Tibial nerve (tissue), 4 donors: ENCODE results near the gene NCOR1.

Source experiments
- EP300 ChIP-seq, 2 donors: sonication (generic); formaldehyde crosslinking; IDR thresholded peaks; one replicate each; pipeline ENCODE4 v1.6.1; 2017; ENCODE audit warnings: antibody characterized with exemption in 2 of 2, mild to moderate bottlenecking in 1 of 2
- TF ChIP-seq, protein P1 (sequence below), 5 experiments: fragments of 200-600 bp in 3 of 5; fragments of 450-650 bp in 2 of 5; sonication (generic) in 3 of 5; IDR thresholded peaks; one replicate each; pipeline ENCODE4 v1.5.1; 2016 to 2019; ENCODE audit warnings: antibody characterized with exemption in 5 of 5, mild to moderate bottlenecking in 3 of 5, moderate library complexity in 2 of 5

- TF ChIP-seq, protein P1, sequence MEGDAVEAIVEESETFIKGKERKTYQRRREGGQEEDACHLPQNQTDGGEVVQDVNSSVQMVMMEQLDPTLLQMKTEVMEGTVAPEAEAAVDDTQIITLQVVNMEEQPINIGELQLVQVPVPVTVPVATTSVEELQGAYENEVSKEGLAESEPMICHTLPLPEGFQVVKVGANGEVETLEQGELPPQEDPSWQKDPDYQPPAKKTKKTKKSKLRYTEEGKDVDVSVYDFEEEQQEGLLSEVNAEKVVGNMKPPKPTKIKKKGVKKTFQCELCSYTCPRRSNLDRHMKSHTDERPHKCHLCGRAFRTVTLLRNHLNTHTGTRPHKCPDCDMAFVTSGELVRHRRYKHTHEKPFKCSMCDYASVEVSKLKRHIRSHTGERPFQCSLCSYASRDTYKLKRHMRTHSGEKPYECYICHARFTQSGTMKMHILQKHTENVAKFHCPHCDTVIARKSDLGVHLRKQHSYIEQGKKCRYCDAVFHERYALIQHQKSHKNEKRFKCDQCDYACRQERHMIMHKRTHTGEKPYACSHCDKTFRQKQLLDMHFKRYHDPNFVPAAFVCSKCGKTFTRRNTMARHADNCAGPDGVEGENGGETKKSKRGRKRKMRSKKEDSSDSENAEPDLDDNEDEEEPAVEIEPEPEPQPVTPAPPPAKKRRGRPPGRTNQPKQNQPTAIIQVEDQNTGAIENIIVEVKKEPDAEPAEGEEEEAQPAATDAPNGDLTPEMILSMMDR (IDR thresholded peaks at IDR 0.05) = no peak
- no peak for TF ChIP-seq EP300 (IDR thresholded peaks at IDR 0.05)
Observed at GRCh38 chr17:16222406-16222805, 7.1 kb upstream of the NCOR1 start.
